Stimulated activated CD4-positive, alpha-beta T cell treated with anti-CD3 and anti-CD28 coated beads, Interleukin-2, amount 100 ng/mL, for 4 hours (primary cell): ENCODE results near the gene RYR1.
"Not testable (repeated sequence)": the region's sequence is repeated elsewhere in the genome, so short reads cannot be mapped to it uniquely, and the experiment has no call there.

ENCODE experiments used
- DNase-seq: peaks from one replicate; pipeline ENCODE4 v3.0.0-alpha.2; 2020; ENCODE audit warnings: low read depth

RYR1 gene

GRCh38 chr19:38400361-38400760 is 33.1 kb upstream of the RYR1 start:
- no peak for DNase-seq

GRCh38 chr19:38401148-38401547 is 32.3 kb upstream of the RYR1 start:
- DNase-seq, result no peak

- DNase-seq, result no peak
Measured at GRCh38 chr19:38402623-38402966, 30.9 kb upstream of the RYR1 start.

DNA sequence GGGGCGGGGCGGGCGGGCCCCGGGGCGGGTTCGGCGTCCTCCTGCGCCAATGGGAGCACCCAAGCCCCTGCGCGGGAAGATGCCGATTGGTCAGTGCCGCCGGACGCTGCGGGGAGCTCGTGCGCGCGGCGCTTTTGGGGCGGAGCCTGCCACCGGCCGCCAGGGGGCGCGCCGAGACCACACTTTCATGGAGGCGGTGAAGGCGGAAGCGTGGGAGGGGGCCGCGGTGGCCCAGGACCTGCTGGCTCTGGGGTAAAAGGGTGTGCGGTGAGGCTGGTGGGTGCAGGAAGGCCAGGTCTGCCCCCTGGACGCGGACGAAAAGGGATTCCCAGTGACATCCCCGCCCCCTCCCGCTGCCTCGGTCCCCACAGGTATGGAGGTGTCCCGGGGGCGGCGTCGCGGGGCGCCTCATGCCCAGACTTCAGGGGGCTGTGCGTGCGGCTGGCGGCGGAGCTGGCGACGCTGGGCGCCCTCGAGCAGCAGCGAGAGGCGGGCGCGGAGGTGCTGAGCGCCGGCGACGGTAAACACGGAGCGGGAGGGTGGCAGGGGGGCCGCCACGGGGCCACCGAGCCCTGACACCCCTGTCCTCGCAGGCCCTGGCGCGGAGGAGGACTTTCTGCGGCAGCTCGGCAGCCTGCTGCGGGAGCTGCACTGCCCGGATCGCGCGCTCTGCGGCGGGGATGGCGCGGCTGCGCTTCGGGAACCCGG is 30.4 kb upstream of the RYR1 start, which contains the start of gene FAM98C:
TSS of gene FAM98C (plus strand) at position 127 of the 708 bp plus-strand sequence. CDS start at position 188, 61 bp downstream.
- DNase-seq, result peak; percentile 96

GRCh38 chr19:38404858-38405257 is 28.6 kb upstream of the RYR1 start:
- no peak for DNase-seq

DNA sequence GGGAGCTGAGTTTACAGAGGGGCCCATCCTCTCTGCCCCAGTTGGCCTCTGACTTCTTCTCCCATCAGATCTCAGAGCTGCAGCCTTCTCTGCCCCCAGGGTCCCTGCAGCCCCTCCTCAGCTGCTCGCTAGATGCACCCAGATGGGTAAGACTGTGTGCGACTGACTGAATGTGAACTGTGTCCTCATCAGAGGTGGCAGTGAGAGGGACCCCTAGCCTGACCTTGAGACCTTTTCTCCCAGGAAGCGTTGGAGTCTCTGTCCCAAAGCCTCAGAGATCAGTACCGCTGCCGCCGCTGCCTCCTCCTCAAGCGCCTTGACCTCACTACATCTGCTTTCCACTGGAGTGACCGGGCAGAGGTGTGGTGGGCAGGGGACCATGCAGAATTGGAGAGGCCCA is 28.2 kb upstream of the RYR1 start:
- no peak for DNase-seq

GRCh38 chr19:38409631-38410133 is 23.8 kb upstream of the RYR1 start:
- no peak for DNase-seq

GRCh38 chr19:38410407-38410806 is 23.1 kb upstream of the RYR1 start:
- DNase-seq, result not testable (repeated sequence)

- no peak for DNase-seq
Measured at GRCh38 chr19:38411041-38411712, 22.3 kb upstream of the RYR1 start.

DNA sequence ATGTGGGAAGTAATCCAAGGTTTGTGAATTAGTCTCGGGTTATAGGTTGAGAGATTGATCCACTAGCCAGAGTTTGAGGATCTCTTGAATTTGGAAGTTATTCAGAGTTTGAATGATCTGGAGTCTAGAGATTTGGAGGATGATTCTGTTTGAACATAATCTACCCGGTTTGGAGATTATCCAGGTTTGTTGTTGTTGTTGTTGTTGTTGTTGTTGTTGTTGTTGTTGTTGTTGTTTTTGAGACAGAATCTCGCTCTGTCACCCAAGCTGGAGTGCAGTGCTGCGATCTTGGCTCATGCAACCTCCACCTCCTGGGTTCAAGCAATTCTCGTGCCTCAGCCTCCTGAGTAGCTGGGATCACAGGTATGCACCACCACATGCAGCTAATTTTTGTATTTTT is 21.6 kb upstream of the RYR1 start:
- DNase-seq, result not testable (repeated sequence)

- DNase-seq, result no peak
Measured at GRCh38 chr19:38412491-38412890, 21.0 kb upstream of the RYR1 start.

DNA sequence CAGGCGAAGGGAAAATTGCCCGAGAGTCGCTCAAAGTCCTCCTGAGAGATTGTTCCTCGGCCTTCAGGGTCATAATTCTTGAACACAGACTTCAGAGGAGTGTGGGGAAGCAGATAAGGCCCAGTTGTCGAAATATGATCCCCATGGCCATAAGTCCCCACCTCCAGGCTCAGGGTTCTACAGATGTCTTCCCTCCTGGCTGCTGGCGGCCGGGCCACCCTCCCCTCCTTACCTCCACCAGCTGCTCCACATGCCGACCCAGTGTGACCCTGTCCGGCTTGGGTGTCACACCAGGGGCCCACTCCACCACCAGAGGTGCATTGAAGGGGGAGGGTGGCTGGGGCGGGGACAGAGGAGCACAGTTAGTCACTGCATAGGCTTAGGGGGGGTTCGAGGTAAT is 20.5 kb upstream of the RYR1 start:
- no peak for DNase-seq

DNA sequence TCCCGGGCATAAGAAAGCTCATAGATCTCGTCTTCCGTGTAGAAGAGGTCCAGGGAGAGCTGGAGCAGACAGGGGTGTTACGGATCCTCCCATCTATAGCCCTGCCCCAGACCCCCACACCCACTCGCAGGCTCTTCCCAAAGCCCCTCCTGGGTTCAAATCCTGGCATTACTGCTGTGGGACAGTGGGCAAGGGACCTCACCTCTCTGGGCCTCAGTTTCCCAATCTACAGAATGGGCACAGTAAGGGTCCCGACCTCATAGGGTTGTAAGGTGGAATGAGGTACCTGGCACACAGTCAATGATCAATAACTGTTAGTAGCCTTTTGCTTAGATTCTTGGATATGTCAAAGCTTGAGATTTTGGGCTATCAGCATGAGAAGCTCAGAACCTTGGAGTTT is 20.1 kb upstream of the RYR1 start:
- no peak for DNase-seq

DNA sequence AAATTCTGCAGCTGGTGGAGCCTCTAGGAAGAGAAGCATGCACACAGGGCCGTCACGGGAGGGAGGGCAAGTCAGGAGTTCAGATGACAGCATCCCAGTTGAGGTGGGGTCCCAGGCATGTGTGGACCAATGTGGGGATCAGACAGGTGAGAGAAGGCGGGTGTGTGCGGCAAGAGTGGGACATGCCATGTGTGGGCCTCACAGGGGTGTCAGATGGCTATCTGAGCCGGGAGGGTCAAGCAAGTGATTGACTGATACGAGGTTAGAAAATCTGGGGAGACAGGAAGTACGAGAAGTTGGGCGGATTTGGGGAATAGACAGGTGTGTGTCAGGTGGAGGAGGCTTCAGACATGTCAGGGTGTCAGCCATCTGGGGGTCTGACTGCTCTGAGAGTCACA is 16.3 kb upstream of the RYR1 start:
- no peak for DNase-seq

DNA sequence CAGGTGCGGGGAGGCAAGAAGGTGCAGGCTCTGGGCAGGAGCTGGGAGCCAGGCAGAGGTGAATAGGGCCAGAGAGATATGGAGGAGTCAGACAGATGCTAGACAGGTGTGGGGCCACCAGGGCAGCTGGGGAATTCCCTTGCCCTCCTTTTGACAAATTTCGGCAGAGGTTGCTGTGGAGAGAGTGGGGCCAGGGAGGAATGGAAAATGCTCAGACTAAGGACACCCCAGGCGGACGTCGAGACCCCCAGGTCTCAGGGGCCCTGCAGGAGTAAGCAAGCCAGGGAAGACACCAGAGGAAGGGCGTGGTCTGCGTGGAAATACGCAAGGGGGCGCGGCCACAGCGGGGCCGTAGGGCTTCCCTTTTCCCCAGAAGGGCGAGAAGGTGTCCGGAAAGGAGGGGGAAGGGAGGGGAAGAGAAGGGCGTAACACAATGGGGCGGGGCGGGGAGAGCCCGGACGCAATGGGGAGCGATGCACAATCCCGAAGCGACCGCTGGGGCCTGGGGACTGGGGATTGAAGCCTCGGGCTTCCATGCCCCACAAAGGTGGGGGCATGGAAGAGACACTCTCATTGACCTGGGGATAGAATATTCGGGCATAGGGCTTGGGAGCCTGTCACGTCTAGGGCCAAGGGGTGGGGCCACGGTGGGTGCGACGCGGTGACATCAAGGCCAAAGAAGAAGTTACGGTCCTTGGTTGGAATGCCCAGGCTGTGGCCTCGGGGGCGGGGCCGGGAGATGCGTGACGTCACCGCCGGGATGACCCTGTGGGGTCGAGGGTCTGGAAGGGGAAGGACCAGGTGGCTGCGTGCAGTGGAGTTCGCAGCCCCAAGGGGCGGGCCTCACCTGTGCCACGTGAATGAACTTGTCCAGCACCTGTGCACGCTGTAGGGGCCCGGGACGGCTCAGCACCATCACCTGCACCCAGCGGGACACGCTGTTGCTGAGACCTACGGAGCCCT is 15.7 kb upstream of the RYR1 start:
- no peak for DNase-seq

- DNase-seq, result no peak
Measured at GRCh38 chr19:38420935-38421334, 12.6 kb upstream of the RYR1 start.

GRCh38 chr19:38421856-38422255 is 11.6 kb upstream of the RYR1 start:
- DNase-seq, result no peak

- no peak for DNase-seq
Measured at GRCh38 chr19:38422438-38422837, 11.1 kb upstream of the RYR1 start.

DNA sequence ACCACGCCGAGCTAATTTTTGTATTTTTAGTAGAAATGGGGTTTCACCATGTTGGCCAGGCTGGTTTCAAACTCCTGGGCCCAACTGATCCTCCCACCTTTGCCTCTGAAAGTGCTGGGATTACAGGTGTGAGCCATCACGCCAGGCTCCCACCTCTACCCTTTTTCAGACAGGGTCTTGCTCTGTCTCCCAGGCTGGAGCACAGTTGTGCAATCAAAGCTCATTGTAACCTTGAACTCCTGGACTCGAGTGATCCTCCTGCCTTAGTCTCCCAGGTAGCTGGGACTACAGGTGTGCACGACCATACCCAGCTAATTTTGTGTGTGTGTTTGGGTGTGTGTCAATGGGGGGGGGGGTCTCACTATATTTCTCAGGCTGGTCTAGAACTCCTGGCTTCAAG is 9.2 kb upstream of the RYR1 start:
- no peak for DNase-seq

GRCh38 chr19:38425222-38425809 is 8.2 kb upstream of the RYR1 start:
- no peak for DNase-seq

- no peak for DNase-seq
Measured at GRCh38 chr19:38425810-38426466, 7.6 kb upstream of the RYR1 start, which contains the start of gene RASGRP4. RASGRP4 (minus strand) TSS chr19:38426219; CDS start chr19:38426091, 128 bp downstream.
